Kidney (tissue), 14 donors: Measurements from ENCODE around the gene DCAF12. TPM values are rescaled to one million over a fixed set of nuclear protein-coding genes. Genes with fewer than 3 reads are reported as not detected.

ENCODE experiments used
- DNase-seq, 5 donors: peaks; one replicate each; pipeline ENCODE4 v3.0.0-alpha.2; 2013 to 2020
- FAIRE-seq: peaks from 2 replicates; lab custom pipeline; 2012; peaks lifted over from hg19 to GRCh38; lab: Jason Lieb, UNC
- H3K27ac ChIP-seq, 2 donors: one replicate each; pipeline ENCODE4 v1.7.0; 2013; ENCODE audit warnings: low read depth in 2 of 2, low read length in 2 of 2, inconsistent platforms in 1 of 2
- H3K27me3 ChIP-seq: one replicate; pipeline ENCODE4 v1.7.1; 2013; ENCODE audit warnings: low read length, inconsistent platforms; ENCODE audit not compliant: control insufficient read depth, insufficient read depth
- H3K36me3 ChIP-seq, 3 donors: one replicate each; pipeline versions ENCODE4 v1.7.0 to v1.7.1; 2013; ENCODE audit warnings: low read length in 3 of 3, control low read depth in 1 of 3, inconsistent platforms in 1 of 3; ENCODE audit not compliant: insufficient read depth in 3 of 3, control insufficient read depth in 2 of 3
- H3K4me1 ChIP-seq, 3 donors: one replicate each; pipeline versions ENCODE4 v1.7.0 to v1.7.1; 2013; ENCODE audit warnings: low read length in 3 of 3, inconsistent platforms in 1 of 3, low read depth in 1 of 3; ENCODE audit not compliant: control insufficient read depth in 2 of 3, insufficient read depth in 2 of 3
- H3K4me3 ChIP-seq, 3 donors: one replicate each; pipeline versions ENCODE4 v1.7.0 to v1.8.1; 2013; ENCODE audit warnings: low read length in 3 of 3, control low read depth in 1 of 3, inconsistent platforms in 1 of 3
- H3K9ac ChIP-seq, 3 donors: one replicate each; pipeline versions ENCODE4 v1.7.0 to v1.7.1; 2013; ENCODE audit warnings: low read length in 3 of 3, control low read depth in 1 of 3, inconsistent platforms in 1 of 3
- H3K9me3 ChIP-seq, 3 donors: one replicate each; pipeline versions ENCODE4 v1.7.0 to v1.7.1; 2013; ENCODE audit warnings: low read length in 3 of 3, control low read depth in 1 of 3, inconsistent platforms in 1 of 3; ENCODE audit not compliant: control insufficient read depth in 2 of 3, insufficient read depth in 1 of 3
- intact Hi-C: fragments of 100-400 bp; cut with DNase I; formaldehyde crosslinking; loops from one replicate; pipeline ENCODE4 v1.11.1; 2022
- polyA plus RNA-seq: library from polyadenylated mRNA; stranded (reverse); fragments of 350-450 nt; fragmentation: Illumina TruSeq; extraction: RNeasy Lipid Tissue Mini Kit (QIAGEN cat#74804); gene quantifications from one replicate; pipeline ENCODE4 v1.2.3, GENCODE V29; 2014; ENCODE audit warnings: low read depth, low replicate concordance; ENCODE audit not compliant: insufficient read depth
- total RNA-seq: library from RNA; stranded (reverse); fragmentation: NEBNext Ultra II Directional; extraction: Animal tissue kit (Norgen Biotek cat#: 25700); gene quantifications from one replicate; pipeline ENCODE4 v1.2.1, GENCODE V29; 2021
- TF ChIP-seq, protein P1 (sequence below): IDR thresholded peaks from 3 replicates; pipeline ENCODE4 v1.5.1; 2012; ENCODE audit warnings: mild to moderate bottlenecking, moderate library complexity, borderline replicate concordance; ENCODE audit not compliant: insufficient read depth; ENCODE audit errors: extremely low read depth
- donor health status: control.
- donor health status: control.
- donor health status: control.
- donor health status: control.
- donor health status: control.
- donor health status: DM: yes; HTN: yes; CAD: no.
- donor health status: Normal renal cell carcinoma (clear cell type).

The DCAF12 gene
- total and polyA plus RNA-seq, 2 donors from 2014 or later = 11.8 to 33.0 TPM

DNA sequence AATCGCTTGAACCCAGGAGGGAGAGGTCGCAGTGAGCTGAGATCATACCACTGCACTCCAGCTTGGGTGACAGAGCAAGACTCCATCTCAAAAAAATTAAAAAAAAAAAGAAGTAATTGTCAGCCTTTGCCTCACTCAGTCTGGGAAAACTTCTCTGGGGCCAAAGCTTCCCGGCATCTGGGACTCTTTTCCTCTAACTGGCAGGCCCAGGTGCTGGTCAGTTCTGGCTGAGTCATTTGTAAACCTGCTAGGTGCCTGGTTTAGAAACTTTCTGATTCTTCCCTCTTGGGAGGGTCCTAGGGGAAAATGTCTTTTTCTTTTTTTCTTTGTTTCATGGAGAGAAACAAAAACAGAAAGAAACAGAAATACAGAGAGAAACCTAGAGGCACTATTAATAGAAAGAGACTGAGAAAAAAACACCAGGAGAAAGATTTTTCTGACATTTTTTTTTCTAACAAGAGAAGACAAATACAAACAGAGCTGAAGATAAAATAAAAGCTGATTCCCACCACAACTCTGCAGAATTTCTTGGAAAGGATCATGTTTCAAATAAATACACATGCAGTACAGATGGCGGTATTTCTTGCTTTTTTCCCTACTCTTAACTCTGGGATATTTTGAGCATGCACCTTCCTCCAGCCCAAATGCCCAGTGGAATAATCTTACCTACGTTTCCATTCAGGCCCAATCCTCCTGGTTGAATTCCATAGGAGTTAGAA lies 55.7 kb downstream of the DCAF12 start:
- H3K4me1 ChIP-seq = peaks cover 3 to 7% (median 4%) of the 10 kb centered on the region in 3 donors
- intact Hi-C loops = no loop called here
- H3K36me3 ChIP-seq = no peaks in the 10 kb centered on the region
- no peak overlapping the region for H3K4me3 ChIP-seq
- no peaks in the 10 kb centered on the region for H3K9me3 ChIP-seq
- H3K27me3 ChIP-seq = no peaks in the 10 kb centered on the region
- TF ChIP-seq, protein P1, sequence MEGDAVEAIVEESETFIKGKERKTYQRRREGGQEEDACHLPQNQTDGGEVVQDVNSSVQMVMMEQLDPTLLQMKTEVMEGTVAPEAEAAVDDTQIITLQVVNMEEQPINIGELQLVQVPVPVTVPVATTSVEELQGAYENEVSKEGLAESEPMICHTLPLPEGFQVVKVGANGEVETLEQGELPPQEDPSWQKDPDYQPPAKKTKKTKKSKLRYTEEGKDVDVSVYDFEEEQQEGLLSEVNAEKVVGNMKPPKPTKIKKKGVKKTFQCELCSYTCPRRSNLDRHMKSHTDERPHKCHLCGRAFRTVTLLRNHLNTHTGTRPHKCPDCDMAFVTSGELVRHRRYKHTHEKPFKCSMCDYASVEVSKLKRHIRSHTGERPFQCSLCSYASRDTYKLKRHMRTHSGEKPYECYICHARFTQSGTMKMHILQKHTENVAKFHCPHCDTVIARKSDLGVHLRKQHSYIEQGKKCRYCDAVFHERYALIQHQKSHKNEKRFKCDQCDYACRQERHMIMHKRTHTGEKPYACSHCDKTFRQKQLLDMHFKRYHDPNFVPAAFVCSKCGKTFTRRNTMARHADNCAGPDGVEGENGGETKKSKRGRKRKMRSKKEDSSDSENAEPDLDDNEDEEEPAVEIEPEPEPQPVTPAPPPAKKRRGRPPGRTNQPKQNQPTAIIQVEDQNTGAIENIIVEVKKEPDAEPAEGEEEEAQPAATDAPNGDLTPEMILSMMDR = no peak
- no peak overlapping the region for H3K9ac ChIP-seq
- peak in 1 of 5 donors; percentile 16 for DNase-seq
- no peak overlapping the region for H3K27ac ChIP-seq
- FAIRE-seq = no peak

DNA sequence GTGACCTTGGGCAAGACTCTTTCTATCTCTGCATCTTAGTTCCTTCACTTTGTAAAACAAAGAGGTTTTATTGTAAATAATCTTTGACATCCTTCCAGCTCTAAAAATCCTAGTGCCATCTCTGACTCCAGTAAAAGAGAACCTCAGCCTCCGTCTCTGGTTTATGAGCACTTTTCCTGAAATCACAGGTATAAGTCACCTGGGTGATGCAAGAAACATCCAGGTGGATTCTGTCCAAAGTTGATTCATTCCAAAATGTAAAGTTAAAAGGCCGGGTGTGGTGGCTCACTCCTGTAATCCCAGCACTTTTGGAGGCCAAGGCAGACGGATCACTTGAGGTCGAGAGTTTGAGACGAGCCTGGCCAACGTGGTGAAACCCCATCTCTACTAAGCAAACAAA lies 56.7 kb downstream of the DCAF12 start:
- TF ChIP-seq, protein P1 = no peak
- Histone ChIP-seq H3K27ac (no peak overlapping the region), H3K9me3 (no peaks in the 10 kb centered on the region), H3K9ac (no peak overlapping the region), H3K4me1 (peaks cover 3 to 7% (median 4%) of the 10 kb centered on the region in 3 donors), H3K27me3 (no peaks in the 10 kb centered on the region), H3K36me3 (no peaks in the 10 kb centered on the region), H3K4me3 (no peak overlapping the region)
- FAIRE-seq = no peak
- no peak for DNase-seq
- intact Hi-C loops = no loop called here

DNA sequence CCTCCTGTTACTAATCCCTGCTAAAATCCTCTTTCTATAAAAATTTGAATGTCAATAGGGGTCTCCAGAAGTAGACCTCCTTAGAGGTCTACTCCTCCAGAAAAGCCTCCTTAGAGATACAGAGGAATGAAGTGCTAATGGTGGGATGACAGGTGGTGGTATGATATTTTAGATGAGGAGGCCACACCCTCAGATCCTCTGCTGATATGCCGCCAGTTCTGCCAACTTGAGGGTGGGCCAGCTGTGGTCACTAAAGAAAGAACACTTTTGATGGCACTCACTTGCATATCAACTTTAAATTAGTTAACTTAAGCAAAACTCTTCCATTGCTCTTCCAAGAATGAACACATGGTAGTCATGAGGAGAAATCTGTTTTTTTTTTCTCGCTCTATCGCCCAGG lies 61.0 kb downstream of the DCAF12 start:
- Histone ChIP-seq H3K9ac (no peak overlapping the region), H3K27me3 (no peaks in the 10 kb centered on the region), H3K36me3 (no peaks in the 10 kb centered on the region), H3K4me1 (no peaks in the 10 kb centered on the region), H3K27ac (no peak overlapping the region), H3K9me3 (no peaks in the 10 kb centered on the region), H3K4me3 (no peak overlapping the region)
- FAIRE-seq (no peak), DNase-seq (no peak)
- TF ChIP-seq, protein P1 = no peak
- intact Hi-C loops = no loop called here
